Measurements from ENCODE around the gene WNK3. TPM values are rescaled to one million over a fixed set of nuclear protein-coding genes. Genes with fewer than 3 reads are reported as not detected.
"Not testable (repeated sequence)": the region's sequence is repeated elsewhere in the genome, so short reads cannot be mapped to it uniquely, and the experiment has no call there.

WNK3 gene
- total RNA-seq, 1 experiment from 2014 or later: not detected

DNA sequence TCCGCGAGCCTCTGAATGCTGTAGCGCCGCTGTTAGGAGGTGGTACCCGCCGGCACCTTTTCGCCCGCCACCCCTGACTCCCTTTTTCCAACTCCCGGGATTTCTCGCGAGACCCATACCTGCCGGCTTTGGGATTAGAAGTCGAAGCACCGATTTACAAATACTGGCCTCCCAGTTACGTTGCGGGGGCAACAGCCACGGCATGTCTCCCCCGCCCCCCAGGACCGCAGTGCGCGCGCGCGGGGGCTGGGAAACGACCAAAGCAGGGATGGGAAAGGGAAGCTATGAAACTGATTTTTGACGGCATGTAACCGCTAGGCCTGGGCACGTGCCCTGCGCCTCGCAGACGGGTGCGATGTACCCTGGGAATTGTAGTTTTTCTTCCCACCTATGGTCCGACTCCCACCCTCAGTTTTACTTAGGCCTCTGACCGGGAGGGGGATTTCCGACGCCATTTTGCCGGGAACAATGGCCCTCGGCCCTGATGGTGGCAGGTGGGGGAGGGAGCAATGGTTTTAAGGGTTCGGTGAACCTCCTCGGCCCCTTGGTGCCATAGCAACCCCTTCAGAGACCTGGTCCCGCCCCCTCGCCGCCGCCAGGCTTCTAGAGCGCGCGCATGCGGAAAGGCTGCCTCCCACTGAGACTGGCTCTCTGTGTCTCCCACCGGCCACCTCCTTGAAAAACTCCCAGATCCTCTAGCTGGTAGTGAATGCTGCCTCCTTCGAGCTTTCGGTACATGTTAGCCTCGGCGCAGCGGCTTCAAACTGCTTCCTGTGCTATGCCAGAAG is 772 bp upstream of the WNK3 start:
- Mint-ChIP-seq H3K27ac (ENCODE audit: unreplicated experiment) (no peak overlapping the region), H3K27me3 (ENCODE audit: insufficient read depth, unreplicated experiment) (peaks cover 17% of the 10 kb centered on the region), H3K4me1 (ENCODE audit: low read depth, unreplicated experiment) (no peaks in the 10 kb centered on the region), H3K4me3 (ENCODE audit: unreplicated experiment) (no peak overlapping the region), H3K36me3 (ENCODE audit: insufficient read depth, unreplicated experiment) (no peaks in the 10 kb centered on the region), H3K9me3 (ENCODE audit: unreplicated experiment) (no peaks in the 10 kb centered on the region)
- ChIA-PET CTCF (no interaction called here), POLR2A (no interaction called here)
- no peaks in the 10 kb centered on the region for H3K36me3 ChIP-seq (ENCODE audit: control insufficient read depth, insufficient read depth, low read length)
- no peak overlapping the region for H3K4me3 ChIP-seq (ENCODE audit: low read depth, low read length)
- no peaks in the 10 kb centered on the region for H3K4me1 ChIP-seq
- H3K27me3 ChIP-seq (replicated peaks; ENCODE audit: control insufficient read depth, insufficient read depth, low read length): no peaks in the 10 kb centered on the region
- BruUV-seq (replicated peaks): no TSS peak
- H3K9me3 ChIP-seq: no peaks in the 10 kb centered on the region
- intact Hi-C loops (cut with micrococcal nuclease; ENCODE audit: unreplicated experiment): no loop called here
- no peak for DNase-seq
- TF ChIP-seq, protein P1, sequence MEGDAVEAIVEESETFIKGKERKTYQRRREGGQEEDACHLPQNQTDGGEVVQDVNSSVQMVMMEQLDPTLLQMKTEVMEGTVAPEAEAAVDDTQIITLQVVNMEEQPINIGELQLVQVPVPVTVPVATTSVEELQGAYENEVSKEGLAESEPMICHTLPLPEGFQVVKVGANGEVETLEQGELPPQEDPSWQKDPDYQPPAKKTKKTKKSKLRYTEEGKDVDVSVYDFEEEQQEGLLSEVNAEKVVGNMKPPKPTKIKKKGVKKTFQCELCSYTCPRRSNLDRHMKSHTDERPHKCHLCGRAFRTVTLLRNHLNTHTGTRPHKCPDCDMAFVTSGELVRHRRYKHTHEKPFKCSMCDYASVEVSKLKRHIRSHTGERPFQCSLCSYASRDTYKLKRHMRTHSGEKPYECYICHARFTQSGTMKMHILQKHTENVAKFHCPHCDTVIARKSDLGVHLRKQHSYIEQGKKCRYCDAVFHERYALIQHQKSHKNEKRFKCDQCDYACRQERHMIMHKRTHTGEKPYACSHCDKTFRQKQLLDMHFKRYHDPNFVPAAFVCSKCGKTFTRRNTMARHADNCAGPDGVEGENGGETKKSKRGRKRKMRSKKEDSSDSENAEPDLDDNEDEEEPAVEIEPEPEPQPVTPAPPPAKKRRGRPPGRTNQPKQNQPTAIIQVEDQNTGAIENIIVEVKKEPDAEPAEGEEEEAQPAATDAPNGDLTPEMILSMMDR (IDR thresholded peaks at IDR 0.05; ENCODE audit: insufficient read depth in 1 of 2, low read depth in 1 of 2, low read length in 1 of 2, severe bottlenecking in 1 of 2, unreplicated experiment in 1 of 2): no peak

DNA sequence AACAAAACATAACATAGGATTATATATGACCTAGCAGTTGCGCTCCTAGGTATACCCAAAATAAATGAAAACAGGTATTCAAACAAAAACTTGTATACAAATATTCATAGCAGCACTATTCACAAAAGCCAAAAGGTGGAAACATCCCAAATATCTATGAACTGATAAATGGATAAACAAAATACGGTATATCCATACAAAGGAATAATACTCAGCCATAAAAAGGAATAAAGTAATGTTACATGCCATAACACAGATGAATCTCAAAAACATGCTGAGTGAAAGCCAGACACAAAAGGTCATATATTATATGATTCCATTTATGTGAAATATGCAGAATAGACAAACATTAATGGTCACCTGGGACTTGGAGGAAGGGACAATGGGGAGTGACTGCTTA is 5.2 kb downstream of the WNK3 start:
- H3K4me3 Mint-ChIP-seq (ENCODE audit: unreplicated experiment): no peak overlapping the region
- H3K36me3 Mint-ChIP-seq (ENCODE audit: insufficient read depth, unreplicated experiment): no peaks in the 10 kb centered on the region
- intact Hi-C loops (cut with micrococcal nuclease; ENCODE audit: unreplicated experiment): no loop called here
- H3K4me3 ChIP-seq (ENCODE audit: low read depth, low read length): no peak overlapping the region
- H3K27ac Mint-ChIP-seq (ENCODE audit: unreplicated experiment): no peak overlapping the region
- CTCF ChIA-PET: no interaction called here
- H3K9me3 Mint-ChIP-seq (ENCODE audit: unreplicated experiment): no peaks in the 10 kb centered on the region
- no peaks in the 10 kb centered on the region for H3K4me1 Mint-ChIP-seq (ENCODE audit: low read depth, unreplicated experiment)
- POLR2A ChIA-PET: no interaction called here
- no peaks in the 10 kb centered on the region for H3K9me3 ChIP-seq
- H3K36me3 ChIP-seq (ENCODE audit: control insufficient read depth, insufficient read depth, low read length): no peaks in the 10 kb centered on the region
- no peak for DNase-seq
- TF ChIP-seq, protein P1 (IDR thresholded peaks at IDR 0.05; ENCODE audit: insufficient read depth in 1 of 2, low read depth in 1 of 2, low read length in 1 of 2, severe bottlenecking in 1 of 2, unreplicated experiment in 1 of 2): no peak
- no TSS peak for BruUV-seq (replicated peaks)
- H3K27me3 Mint-ChIP-seq (ENCODE audit: insufficient read depth, unreplicated experiment): peaks cover 11% of the 10 kb centered on the region
- no peaks in the 10 kb centered on the region for H3K4me1 ChIP-seq
- H3K27me3 ChIP-seq (replicated peaks; ENCODE audit: control insufficient read depth, insufficient read depth, low read length): no peaks in the 10 kb centered on the region

DNA sequence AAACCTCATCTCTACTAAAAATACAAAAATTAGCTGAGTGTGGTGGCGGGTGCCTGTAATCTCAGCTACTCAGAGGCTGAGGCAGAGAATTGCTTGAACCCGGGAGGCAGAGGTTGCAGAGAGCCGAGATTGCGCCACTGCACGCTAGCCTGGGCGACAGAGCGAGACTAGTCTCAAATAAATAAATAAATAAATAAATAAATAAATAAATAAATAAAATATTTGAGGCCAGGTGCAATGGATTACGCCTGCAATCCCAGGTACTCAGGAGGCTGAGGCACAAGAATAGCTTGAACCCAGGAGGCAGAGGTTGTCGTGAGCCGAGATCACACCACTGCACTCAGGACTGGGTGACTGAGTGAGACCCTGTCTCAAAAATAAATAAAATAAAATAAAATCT is 20.5 kb downstream of the WNK3 start:
- H3K4me1 ChIP-seq; H3K9me3 ChIP-seq; H3K4me3 Mint-ChIP-seq (ENCODE audit: unreplicated experiment); H3K36me3 Mint-ChIP-seq (ENCODE audit: insufficient read depth, unreplicated experiment); DNase-seq; POLR2A ChIA-PET; H3K4me1 Mint-ChIP-seq (ENCODE audit: low read depth, unreplicated experiment); H3K36me3 ChIP-seq (ENCODE audit: control insufficient read depth, insufficient read depth, low read length); H3K27ac Mint-ChIP-seq (ENCODE audit: unreplicated experiment); BruUV-seq (replicated peaks); H3K4me3 ChIP-seq (ENCODE audit: low read depth, low read length); CTCF ChIA-PET; H3K27me3 Mint-ChIP-seq (ENCODE audit: insufficient read depth, unreplicated experiment); intact Hi-C loops (cut with micrococcal nuclease; ENCODE audit: unreplicated experiment); H3K27me3 ChIP-seq (replicated peaks; ENCODE audit: control insufficient read depth, insufficient read depth, low read length); H3K9me3 Mint-ChIP-seq (ENCODE audit: unreplicated experiment): not testable (repeated sequence)
